GM18867 (cell line): ENCODE results near the gene SAMD4A.
A peak's percentile ranks its signal among the peaks of the same experiment; 100 is the strongest.

Experiments
- ATAC-seq: cut with Tn5 transposase; IDR thresholded peaks from one replicate; pipeline ENCODE4 v1.9.1; 2021; ENCODE audit warnings: mild to moderate bottlenecking, moderate library complexity; ENCODE audit not compliant: unreplicated experiment

Gene SAMD4A

DNA sequence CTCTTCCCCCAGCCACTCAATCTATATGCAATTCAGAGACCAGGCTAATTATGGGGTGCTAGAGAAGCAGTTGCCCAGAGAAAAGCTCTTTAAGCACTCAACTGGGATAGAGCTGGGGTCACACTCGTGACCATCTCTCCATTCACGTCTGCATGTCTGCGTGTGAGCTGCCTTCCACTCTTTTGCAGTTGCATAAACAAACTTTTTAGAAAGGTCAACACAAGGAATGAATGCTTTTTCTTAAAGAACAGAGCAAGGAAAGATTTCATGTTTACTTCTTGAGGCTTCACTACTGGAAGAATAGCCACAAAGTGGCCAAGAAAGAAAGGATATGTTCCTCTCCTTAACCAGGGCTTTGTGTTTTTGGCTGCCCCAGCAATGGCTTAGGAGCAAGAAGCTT, 151.1 kb downstream of the SAMD4A start:
- no peak for ATAC-seq

DNA sequence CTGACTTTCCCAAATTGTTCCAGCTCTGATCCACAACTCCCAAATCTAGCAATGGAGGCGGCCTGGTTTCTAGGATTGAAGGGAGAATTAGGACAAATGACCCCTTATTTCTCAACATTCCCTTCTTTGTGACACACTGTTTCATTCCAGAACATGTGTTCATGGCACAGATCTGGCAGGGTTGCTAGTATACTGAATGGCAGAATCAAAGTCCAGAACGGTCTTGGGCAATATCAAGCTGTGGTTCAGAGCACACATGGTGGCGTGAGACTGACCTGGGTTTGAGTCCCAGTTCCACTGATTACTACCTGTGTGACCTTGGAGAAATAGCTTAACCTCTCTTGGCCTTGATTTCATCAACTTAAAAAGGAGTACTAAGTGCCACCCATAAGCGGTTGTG, 152.5 kb downstream of the SAMD4A start:
- ATAC-seq, result no peak

- ATAC-seq, result no peak
Observed at GRCh38 chr14:54722791-54723432, 156.0 kb downstream of the SAMD4A start.

DNA sequence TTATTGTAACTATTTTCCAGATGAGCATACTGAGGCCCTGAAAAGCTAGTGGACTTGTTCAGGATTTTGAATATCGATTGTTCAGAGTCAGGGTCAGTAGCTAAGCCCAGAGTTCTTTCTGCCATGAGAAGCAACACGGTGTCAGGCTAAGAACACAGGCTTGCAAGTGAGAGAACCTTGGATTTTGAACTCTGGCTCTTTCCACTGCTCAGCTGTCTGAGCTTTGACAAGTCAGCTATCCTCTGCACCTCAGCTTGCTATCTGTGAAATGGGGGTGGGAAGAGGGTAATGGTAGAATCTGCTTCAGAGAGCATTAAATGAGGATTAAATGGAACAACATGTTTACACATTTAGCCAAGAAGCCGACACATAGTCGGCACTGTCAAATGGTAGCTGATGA, 157.2 kb downstream of the SAMD4A start:
- no peak for ATAC-seq

DNA sequence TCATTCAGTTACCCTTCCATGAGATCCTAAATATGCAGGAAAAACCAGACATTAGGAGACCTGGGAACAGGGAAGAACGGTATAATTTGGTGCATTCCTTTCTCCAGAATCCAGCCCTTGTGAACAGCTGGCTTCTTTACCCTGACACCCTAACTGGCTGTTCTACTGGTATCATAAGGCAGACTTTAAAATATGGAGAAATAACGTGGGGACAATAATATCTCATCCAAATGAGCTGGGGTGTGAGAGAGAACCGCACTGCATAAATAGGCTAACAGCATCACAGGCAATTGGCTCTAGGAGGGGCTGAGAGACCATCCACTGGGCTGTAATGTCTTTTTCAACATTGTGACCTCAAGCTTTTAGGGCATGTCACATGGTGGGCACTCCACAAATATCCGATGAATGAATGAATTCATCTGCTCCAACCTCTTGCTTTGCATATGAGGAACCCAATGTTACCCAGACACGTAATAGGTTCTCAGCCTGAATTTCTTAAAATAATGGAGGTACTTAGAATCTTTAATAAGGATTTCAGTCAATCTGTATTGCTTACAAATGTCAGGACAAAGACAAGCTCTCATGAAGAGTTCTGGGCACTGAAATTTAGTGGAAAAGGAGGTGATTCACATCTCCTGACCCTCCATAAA, 157.9 kb downstream of the SAMD4A start:
- ATAC-seq, result no peak

GRCh38 chr14:54725998-54726397, 159.1 kb downstream of the SAMD4A start:
- no peak for ATAC-seq

DNA sequence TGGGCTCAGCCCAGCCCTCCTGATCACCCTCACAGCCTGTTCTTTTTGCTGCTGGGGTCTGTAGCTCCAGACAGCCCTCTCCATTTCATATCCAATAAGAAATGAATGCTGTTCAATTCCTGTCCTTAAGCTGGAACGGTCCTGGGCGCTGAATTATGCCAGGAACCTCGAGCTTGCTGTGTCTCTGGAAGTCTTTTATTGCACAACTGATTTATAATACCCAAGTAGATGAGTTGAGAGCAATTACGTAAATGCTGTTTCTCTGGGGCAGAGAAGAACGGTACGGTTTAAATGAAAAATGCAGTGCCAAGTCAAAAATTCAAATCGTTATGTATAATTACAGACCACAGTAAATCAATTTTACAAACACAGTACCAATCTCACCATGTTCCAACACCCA, 161.0 kb downstream of the SAMD4A start:
- no peak for ATAC-seq

DNA sequence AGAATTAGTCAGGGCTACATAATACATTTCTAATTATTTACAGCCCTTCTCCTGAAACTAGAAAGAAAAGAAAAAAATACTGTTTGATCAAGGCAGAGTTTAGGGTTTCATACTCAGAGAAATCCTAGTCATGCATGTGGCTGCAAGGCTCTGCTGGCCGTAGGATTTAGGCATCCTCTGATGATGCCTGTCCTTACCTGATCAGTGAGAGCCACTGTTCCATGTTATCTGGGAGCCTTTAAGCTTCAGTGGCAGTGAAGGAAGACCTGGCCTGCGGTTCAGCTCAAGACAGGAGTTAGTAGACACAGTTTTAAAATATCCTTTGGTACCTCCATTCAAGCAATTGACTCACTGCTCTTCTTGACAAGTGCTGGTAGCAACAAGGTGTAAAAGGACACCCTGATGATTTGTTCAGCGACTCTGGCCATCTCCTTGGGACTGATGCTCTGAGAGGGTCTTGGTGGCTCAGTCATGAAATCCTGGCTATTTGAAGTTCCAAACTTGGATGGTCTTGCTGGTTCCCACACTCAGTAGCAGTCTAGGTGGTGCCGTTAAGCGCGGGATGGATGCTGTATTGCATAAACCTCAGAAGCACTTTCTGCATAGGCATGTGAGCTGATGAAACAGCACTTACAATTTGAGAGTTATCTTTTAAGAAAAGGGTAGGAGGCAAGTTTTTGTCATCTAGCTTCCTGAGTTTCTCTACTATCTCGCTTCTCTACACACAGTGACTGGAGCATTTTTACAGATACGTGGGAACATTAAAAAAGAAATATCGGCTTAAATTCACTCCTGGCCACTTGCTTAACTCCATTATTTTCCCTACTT, 162.0 kb downstream of the SAMD4A start:
- no peak for ATAC-seq

DNA sequence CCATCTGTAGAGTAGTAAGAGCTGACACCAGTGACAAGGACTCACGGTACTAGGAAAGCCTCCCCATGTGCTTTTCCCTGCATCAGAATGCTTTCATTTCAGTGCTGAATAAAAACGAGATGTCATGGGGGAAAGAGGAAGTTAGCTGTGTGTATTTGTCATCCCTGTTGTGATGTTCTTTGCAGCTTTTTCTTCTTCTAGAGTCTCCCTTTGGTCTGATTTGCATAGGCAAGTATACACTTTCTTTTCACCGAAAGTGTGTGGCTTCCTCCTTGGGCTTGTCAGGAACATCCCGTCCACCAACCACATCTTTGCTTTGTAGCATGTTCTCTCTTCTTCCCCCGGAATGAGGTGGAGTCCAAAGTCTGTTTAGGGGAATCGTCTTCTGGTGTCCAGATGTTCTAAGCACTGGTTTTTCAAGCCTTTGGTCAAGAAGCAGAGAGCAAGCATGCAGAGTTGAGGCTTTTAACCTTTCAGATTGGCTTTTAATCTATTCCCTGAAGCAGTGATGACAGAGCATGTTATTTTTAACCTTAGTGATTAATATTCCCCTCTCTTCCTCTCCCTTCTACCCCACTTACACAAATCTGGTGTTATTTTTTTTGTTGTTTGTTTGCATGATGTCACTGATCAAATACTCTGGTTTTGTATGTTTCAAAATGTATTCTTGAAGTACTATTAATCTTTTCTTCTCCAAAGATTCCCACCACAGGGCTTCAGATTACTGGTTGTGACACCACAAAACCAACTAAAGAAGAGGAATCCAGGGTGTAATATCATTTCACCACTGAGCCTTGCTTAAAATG, 163.4 kb downstream of the SAMD4A start:
- peak; percentile 95 for ATAC-seq

DNA sequence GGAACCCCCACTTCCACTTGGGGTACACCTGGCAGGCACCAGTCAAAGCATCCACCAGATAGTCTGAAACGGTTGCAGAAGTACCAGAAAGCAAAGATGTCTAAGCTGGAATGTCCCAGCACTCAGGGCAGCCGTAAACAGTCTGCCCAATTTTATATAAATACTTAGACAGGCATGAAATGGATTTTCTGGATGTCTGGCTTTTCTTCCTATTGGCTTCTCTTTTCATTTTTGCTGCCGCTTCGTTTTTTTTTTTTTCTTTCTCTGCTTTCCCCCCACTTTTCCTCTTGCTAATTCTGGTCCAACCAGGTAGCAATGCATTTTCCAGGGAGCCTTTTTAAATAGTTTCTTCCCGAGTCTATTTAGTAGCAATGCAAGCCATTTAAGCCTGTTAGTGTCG, 168.0 kb downstream of the SAMD4A start:
- no peak for ATAC-seq

GRCh38 chr14:54735424-54735823, 168.5 kb downstream of the SAMD4A start:
- ATAC-seq, result no peak

GRCh38 chr14:54737132-54737711, 170.3 kb downstream of the SAMD4A start:
- ATAC-seq, result no peak

DNA sequence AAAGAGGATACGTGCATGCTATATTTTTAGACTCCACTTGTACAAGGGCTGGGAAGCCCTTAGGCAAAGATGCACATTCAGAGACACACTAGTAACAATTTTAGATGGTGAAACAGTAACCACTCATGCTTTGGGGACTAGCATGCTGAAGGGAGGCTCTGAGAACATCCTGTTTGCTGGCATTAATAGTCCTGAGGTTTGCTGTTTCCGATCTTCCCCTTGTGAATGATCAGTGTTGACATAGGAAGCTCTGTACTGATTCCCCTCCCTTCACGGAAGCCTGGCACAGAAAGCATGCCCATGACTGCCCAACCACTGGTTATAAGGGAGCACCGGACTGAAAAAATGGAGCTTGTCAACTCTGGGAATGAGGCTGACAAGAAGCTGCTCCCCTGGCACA, 171.1 kb downstream of the SAMD4A start:
- ATAC-seq, result no peak

DNA sequence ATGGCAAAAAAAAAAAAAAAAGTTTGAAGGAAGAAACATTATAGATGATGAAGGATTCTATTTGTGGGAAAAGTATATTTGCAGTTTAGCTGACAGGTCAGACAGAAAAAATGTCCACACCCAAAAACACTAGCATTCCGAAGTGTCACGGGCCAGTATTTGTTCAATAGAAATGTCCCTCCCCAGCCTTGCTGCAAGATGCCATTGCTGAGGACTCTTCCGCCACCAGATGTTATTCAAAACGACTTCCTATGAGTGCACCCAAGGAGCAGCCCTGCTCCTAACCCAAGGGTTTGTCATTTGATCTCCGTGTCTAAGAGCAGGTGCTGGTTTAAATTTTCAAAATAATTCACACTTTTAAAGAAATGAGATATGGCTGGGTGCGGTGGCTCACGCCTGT, 172.6 kb downstream of the SAMD4A start:
- no peak for ATAC-seq

GRCh38 chr14:54742492-54743350, 175.8 kb downstream of the SAMD4A start:
- ATAC-seq, result no peak

GRCh38 chr14:54743382-54743781, 176.5 kb downstream of the SAMD4A start:
- no peak for ATAC-seq

DNA sequence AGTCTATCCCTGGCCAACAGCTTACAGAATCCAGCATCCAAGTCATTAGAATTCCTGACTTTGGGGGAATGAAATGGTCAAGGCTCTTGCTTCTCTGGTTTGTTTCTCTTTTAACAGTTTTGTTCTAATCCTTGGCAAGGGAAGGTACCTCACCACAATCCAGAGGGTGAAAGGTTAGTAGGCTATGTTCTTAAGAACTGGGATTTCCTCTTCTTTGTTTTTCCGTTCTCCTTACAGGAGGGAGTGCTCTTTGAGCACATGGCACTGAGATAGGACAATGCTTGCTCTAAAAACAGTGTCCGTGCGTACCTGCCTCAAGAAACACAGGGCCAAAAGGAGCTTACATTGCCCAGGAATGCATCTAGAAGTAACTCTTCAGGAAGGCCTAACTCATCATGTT, 179.1 kb downstream of the SAMD4A start:
- ATAC-seq, result no peak

GRCh38 chr14:54747616-54748015, 180.7 kb downstream of the SAMD4A start:
- no peak for ATAC-seq

GRCh38 chr14:54749180-54749579, 182.3 kb downstream of the SAMD4A start:
- ATAC-seq, result no peak

DNA sequence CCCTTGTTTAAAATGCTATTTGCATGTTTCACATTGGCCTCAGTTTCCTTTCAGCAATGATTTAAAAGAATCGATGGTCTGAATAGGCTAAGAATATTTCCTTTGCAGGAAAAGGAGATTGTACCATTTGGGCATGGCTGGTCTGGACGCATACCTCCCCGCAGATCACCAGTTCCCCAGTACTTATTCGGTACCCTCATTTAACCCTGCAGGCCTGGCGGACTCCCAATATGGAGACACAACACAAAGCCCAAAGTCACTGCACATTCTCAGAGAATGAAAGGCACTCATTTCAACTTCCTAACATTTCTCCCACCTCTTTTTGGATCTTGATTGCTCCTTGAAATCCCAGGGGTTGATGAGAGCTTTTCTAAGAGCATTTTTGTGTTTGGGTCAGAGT, 182.8 kb downstream of the SAMD4A start:
- ATAC-seq, result no peak
